ENCODE measurements around the gene IL1A. TPM values are rescaled to one million over a fixed set of nuclear protein-coding genes. Genes with fewer than 3 reads are reported as not detected.

IL1A gene
- total and polyA plus RNA-seq, 9 donors: 0.09 to 0.12 TPM; not detected in 7

DNA sequence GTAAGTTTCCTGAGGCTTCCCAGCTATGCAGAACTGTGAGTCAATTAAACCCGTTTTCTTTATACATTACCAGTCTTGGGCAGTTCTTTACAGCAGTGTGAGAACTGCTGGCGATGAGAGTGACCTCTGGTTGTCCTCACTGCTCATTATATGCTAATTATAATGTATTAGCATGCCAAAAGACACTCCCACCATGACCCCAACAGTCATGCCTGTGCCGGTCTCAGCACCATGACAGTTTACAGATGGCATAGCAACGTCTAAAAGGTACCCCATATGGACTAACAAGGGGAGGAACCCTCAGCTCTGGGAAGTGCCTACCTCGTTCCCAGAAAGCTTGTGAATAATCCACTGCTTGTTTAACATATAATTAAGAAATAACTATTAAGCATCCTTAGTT is 8.1 kb upstream of the IL1A start:
- no peaks in the 10 kb centered on the region for H3K27me3 ChIP-seq (ENCODE audit: control insufficient read depth, insufficient read depth, low read length)
- 80% methylated on average over 1 of the region's 5 CpGs for WGBS (ENCODE audit: insufficient coverage)
- H3K27ac ChIP-seq (ENCODE audit: low read length): no peak overlapping the region
- DNase-seq: no peak
- H3K9me3 ChIP-seq (replicated peaks; ENCODE audit: control insufficient read depth, low read depth, low read length): no peaks in the 10 kb centered on the region
- no peak overlapping the region for H3K4me3 ChIP-seq (ENCODE audit: low read length)
- no peaks in the 10 kb centered on the region for H3K4me1 ChIP-seq (ENCODE audit: control insufficient read depth, insufficient read depth, low read length)
- H3K36me3 ChIP-seq (ENCODE audit: control insufficient read depth, insufficient read depth, low read length): no peaks in the 10 kb centered on the region

DNA sequence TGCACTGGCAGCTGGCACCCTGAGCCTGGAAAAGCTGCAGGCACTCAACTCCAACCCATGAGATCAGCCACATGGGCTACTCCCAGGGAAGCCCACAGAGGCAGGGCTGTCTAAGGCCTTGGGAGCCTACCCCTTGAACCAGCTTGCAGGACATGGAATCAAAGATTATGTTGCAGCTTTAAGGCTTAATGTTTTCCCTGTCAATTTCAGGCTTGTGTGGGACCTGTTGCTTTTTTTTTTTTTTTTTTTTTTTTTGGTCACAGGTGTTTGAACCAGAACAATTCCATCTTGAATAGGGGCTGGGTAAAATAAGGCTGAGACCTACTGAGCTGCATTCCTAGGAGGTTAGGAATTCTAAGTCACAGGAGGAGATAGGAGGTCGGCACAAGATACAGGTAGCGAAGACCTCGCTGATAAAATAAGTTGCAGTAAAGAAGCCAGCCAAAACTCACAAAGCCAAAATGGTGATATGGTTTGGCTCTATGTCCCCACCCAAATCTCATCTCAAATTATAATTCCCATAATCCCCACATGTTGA is 7.5 kb upstream of the IL1A start:
- H3K27ac ChIP-seq (ENCODE audit: low read length): no peak overlapping the region
- H3K4me1 ChIP-seq (ENCODE audit: control insufficient read depth, insufficient read depth, low read length): no peaks in the 10 kb centered on the region
- H3K27me3 ChIP-seq (ENCODE audit: control insufficient read depth, insufficient read depth, low read length): no peaks in the 10 kb centered on the region
- no CpG with 5 or more reads among the region's 3 CpGs for WGBS (ENCODE audit: insufficient coverage)
- H3K36me3 ChIP-seq (ENCODE audit: control insufficient read depth, insufficient read depth, low read length): no peaks in the 10 kb centered on the region
- H3K9me3 ChIP-seq (replicated peaks; ENCODE audit: control insufficient read depth, low read depth, low read length): no peaks in the 10 kb centered on the region
- DNase-seq: no peak
- no peak overlapping the region for H3K4me3 ChIP-seq (ENCODE audit: low read length)

- WGBS (ENCODE audit: insufficient coverage): 94% methylated on average over 3 of the region's 3 CpGs
- Histone ChIP-seq H3K36me3 (ENCODE audit: control insufficient read depth, insufficient read depth, low read length) (no peaks in the 10 kb centered on the region), H3K27me3 (ENCODE audit: control insufficient read depth, insufficient read depth, low read length) (no peaks in the 10 kb centered on the region), H3K4me3 (ENCODE audit: low read length) (no peak overlapping the region), H3K4me1 (ENCODE audit: control insufficient read depth, insufficient read depth, low read length) (no peaks in the 10 kb centered on the region), H3K9me3 (replicated peaks; ENCODE audit: control insufficient read depth, low read depth, low read length) (no peaks in the 10 kb centered on the region), H3K27ac (ENCODE audit: low read length) (no peak overlapping the region)
- no peak for DNase-seq
Measured at GRCh38 chr2:112791019-112791418, 6.7 kb upstream of the IL1A start.

GRCh38 chr2:112790305-112790704 is 6.0 kb upstream of the IL1A start:
- H3K36me3 ChIP-seq (ENCODE audit: control insufficient read depth, insufficient read depth, low read length): no peaks in the 10 kb centered on the region
- H3K9me3 ChIP-seq (replicated peaks; ENCODE audit: control insufficient read depth, low read depth, low read length): no peaks in the 10 kb centered on the region
- 89% methylated on average over 1 of the region's 5 CpGs for WGBS (ENCODE audit: insufficient coverage)
- no peak overlapping the region for H3K4me3 ChIP-seq (ENCODE audit: low read length)
- H3K27ac ChIP-seq (ENCODE audit: low read length): no peak overlapping the region
- no peaks in the 10 kb centered on the region for H3K27me3 ChIP-seq (ENCODE audit: control insufficient read depth, insufficient read depth, low read length)
- no peaks in the 10 kb centered on the region for H3K4me1 ChIP-seq (ENCODE audit: control insufficient read depth, insufficient read depth, low read length)
- no peak for DNase-seq

- Histone ChIP-seq H3K4me3 (ENCODE audit: low read length) (no peak overlapping the region), H3K36me3 (ENCODE audit: control insufficient read depth, insufficient read depth, low read length) (no peaks in the 10 kb centered on the region), H3K27ac (ENCODE audit: low read length) (no peak overlapping the region), H3K9me3 (replicated peaks; ENCODE audit: control insufficient read depth, low read depth, low read length) (no peaks in the 10 kb centered on the region), H3K27me3 (ENCODE audit: control insufficient read depth, insufficient read depth, low read length) (no peaks in the 10 kb centered on the region), H3K4me1 (ENCODE audit: control insufficient read depth, insufficient read depth, low read length) (no peaks in the 10 kb centered on the region)
- WGBS (ENCODE audit: insufficient coverage): no CpG with 5 or more reads among the region's 1 CpG
- no peak for DNase-seq
Measured at GRCh38 chr2:112789186-112789585, 4.9 kb upstream of the IL1A start.

- Histone ChIP-seq H3K36me3 (ENCODE audit: control insufficient read depth, insufficient read depth, low read length) (no peaks in the 10 kb centered on the region), H3K4me1 (ENCODE audit: control insufficient read depth, insufficient read depth, low read length) (no peaks in the 10 kb centered on the region), H3K27ac (ENCODE audit: low read length) (no peak overlapping the region), H3K9me3 (replicated peaks; ENCODE audit: control insufficient read depth, low read depth, low read length) (no peaks in the 10 kb centered on the region), H3K4me3 (ENCODE audit: low read length) (no peak overlapping the region), H3K27me3 (ENCODE audit: control insufficient read depth, insufficient read depth, low read length) (no peaks in the 10 kb centered on the region)
- 88% methylated on average over 2 of the region's 3 CpGs for WGBS (ENCODE audit: insufficient coverage)
- no peak for DNase-seq
Measured at GRCh38 chr2:112788653-112789052, 4.4 kb upstream of the IL1A start.

DNA sequence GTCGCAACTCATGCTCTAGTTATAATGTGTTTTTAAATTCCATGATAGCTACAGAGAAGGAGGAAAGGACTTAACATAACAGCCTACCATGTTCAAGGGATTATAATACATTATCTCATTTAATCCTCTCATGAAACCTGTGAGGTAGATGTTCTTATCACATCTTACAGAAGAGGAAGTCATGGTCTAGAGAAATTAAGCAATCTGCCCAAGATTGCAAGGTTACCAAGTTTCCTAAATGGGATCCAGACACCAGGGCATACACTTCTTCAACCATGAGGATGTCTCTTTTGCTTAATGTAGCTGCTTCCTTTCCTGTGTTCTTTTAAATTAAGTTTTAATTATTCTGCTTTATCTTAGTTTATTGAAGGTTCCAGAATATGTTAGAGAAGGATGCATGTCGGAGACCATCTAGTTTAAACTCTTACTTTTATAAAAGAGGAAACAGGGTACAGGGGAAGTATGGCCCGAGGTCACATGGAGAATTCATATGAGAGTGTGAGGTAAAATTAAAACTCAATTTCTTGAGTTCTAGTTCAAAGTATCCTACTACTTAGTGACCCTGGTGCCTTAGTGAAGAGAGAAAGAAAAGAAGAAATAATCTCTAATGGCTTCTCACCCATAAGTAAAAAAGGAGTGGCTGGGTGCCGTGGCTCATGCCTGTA is 3.6 kb upstream of the IL1A start:
- WGBS (ENCODE audit: insufficient coverage): no CpG with 5 or more reads among the region's 4 CpGs
- H3K9me3 ChIP-seq (replicated peaks; ENCODE audit: control insufficient read depth, low read depth, low read length): no peaks in the 10 kb centered on the region
- no peaks in the 10 kb centered on the region for H3K4me1 ChIP-seq (ENCODE audit: control insufficient read depth, insufficient read depth, low read length)
- DNase-seq: no peak
- H3K27ac ChIP-seq (ENCODE audit: low read length): no peak overlapping the region
- H3K36me3 ChIP-seq (ENCODE audit: control insufficient read depth, insufficient read depth, low read length): no peaks in the 10 kb centered on the region
- no peak overlapping the region for H3K4me3 ChIP-seq (ENCODE audit: low read length)
- H3K27me3 ChIP-seq (ENCODE audit: control insufficient read depth, insufficient read depth, low read length): no peaks in the 10 kb centered on the region

DNA sequence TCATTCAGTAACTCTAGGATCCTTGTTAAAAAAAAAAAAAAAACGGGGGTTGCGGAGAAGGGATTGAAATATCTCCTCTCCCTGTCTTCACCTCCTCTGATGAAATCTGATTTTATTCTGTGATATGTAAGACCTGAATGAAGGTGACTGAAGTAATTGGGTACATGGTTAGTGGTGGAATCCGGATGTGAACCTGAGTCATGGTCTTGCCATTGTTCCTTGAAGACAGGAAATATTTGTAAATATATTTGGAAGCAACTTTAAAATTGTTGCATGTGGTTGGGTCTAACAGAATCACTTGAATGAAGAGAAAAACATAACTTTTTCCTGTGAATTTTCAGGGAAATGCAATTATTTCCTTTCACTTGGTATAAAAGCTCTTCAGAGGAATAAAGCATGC is 3.0 kb upstream of the IL1A start:
- Histone ChIP-seq H3K9me3 (replicated peaks; ENCODE audit: control insufficient read depth, low read depth, low read length) (no peaks in the 10 kb centered on the region), H3K36me3 (ENCODE audit: control insufficient read depth, insufficient read depth, low read length) (no peaks in the 10 kb centered on the region), H3K4me3 (ENCODE audit: low read length) (no peak overlapping the region), H3K4me1 (ENCODE audit: control insufficient read depth, insufficient read depth, low read length) (no peaks in the 10 kb centered on the region), H3K27me3 (ENCODE audit: control insufficient read depth, insufficient read depth, low read length) (no peaks in the 10 kb centered on the region), H3K27ac (ENCODE audit: low read length) (no peak overlapping the region)
- WGBS (ENCODE audit: insufficient coverage): 100% methylated on average over 1 of the region's 3 CpGs
- DNase-seq: no peak

GRCh38 chr2:112783187-112783714 is 1.0 kb downstream of the IL1A start:
- 94% methylated on average over 2 of the region's 3 CpGs for WGBS (ENCODE audit: insufficient coverage)
- no peak for DNase-seq
- Histone ChIP-seq H3K27ac (ENCODE audit: low read length) (no peak overlapping the region), H3K4me3 (ENCODE audit: low read length) (no peak overlapping the region), H3K36me3 (ENCODE audit: control insufficient read depth, insufficient read depth, low read length) (no peaks in the 10 kb centered on the region), H3K9me3 (replicated peaks; ENCODE audit: control insufficient read depth, low read depth, low read length) (no peaks in the 10 kb centered on the region), H3K27me3 (ENCODE audit: control insufficient read depth, insufficient read depth, low read length) (no peaks in the 10 kb centered on the region), H3K4me1 (ENCODE audit: control insufficient read depth, insufficient read depth, low read length) (no peaks in the 10 kb centered on the region)

DNA sequence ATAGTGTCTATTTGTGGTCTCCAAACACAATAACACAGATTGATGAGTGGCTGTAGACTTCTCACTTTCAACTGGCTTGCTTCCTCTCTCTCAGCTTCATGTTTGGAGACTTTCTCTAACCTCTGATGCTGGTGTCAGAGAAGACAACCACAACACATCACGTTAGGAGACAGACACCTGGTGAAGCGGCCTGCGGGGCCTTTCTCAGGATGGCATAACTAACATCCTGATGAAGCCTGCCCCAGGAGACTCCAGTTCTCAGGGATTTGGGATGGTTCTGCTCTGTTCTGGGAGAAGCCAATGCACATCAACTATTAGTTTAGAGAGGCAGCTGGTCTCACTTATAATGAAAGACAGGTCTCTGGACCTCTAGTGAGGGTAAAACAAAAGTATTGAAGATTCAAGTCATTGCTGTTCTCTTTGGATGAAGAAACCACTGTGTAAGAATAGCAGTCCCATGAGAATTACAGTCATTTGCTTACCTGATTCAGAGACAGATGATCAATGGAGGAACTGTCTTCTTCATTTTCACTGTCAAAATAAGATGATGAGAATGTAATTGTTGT is 2.0 kb downstream of the IL1A start:
- 80% methylated on average over 1 of the region's 3 CpGs for WGBS (ENCODE audit: insufficient coverage)
- H3K36me3 ChIP-seq (ENCODE audit: control insufficient read depth, insufficient read depth, low read length): no peaks in the 10 kb centered on the region
- no peaks in the 10 kb centered on the region for H3K27me3 ChIP-seq (ENCODE audit: control insufficient read depth, insufficient read depth, low read length)
- DNase-seq: no peak
- H3K4me3 ChIP-seq (ENCODE audit: low read length): no peak overlapping the region
- H3K4me1 ChIP-seq (ENCODE audit: control insufficient read depth, insufficient read depth, low read length): no peaks in the 10 kb centered on the region
- no peak overlapping the region for H3K27ac ChIP-seq (ENCODE audit: low read length)
- H3K9me3 ChIP-seq (replicated peaks; ENCODE audit: control insufficient read depth, low read depth, low read length): no peaks in the 10 kb centered on the region
